Hepatocyte (in vitro differentiated cells): ENCODE measurements around the gene MRPL21. TPM values are rescaled to one million over a fixed set of nuclear protein-coding genes. Genes with fewer than 3 reads are reported as not detected.

Experiments used
- DNase-seq: peaks from one replicate; pipeline ENCODE4 v3.0.0-alpha.2; 2016; ENCODE audit warnings: low spot score
- H2AFZ ChIP-seq: fragments of 200-600 bp; sonication (generic); 2 replicates; pipeline ENCODE4 v1.6.0; 2016; ENCODE audit warnings: antibody characterized with exemption, mild to moderate bottlenecking
- H3K27ac ChIP-seq: fragments of 200-600 bp; sonication (generic); 2 replicates; pipeline ENCODE4 v1.5.1; 2016; ENCODE audit warnings: mild to moderate bottlenecking
- H3K27me3 ChIP-seq: fragments of 200-600 bp; sonication (generic); 2 replicates; pipeline ENCODE4 v1.6.1; 2016
- H3K36me3 ChIP-seq: fragments of 200-600 bp; sonication (generic); replicated peaks from 2 replicates; pipeline ENCODE4 v1.5.1; 2016; ENCODE audit warnings: low read depth; ENCODE audit not compliant: insufficient read depth
- H3K4me1 ChIP-seq: fragments of 200-600 bp; sonication (generic); 2 replicates; pipeline ENCODE4 v1.5.1; 2016; ENCODE audit warnings: mild to moderate bottlenecking, moderate library complexity; ENCODE audit not compliant: insufficient read depth
- H3K4me2 ChIP-seq: fragments of 200-600 bp; sonication (generic); 2 replicates; pipeline ENCODE4 v1.6.0; 2016
- H3K4me3 ChIP-seq: fragments of 200-600 bp; sonication (generic); 2 replicates; pipeline ENCODE4 v1.5.1; 2016; ENCODE audit warnings: mild to moderate bottlenecking
- H3K79me2 ChIP-seq: fragments of 200-600 bp; sonication (generic); 2 replicates; pipeline ENCODE4 v1.6.0; 2017; ENCODE audit warnings: mild to moderate bottlenecking
- H3K9me2 ChIP-seq: fragments of 200-600 bp; sonication (generic); replicated peaks from 2 replicates; pipeline ENCODE4 v1.6.0; 2017; ENCODE audit warnings: mild to moderate bottlenecking; ENCODE audit not compliant: insufficient read depth
- H3K9me3 ChIP-seq: fragments of 200-600 bp; sonication (generic); 2 replicates; pipeline ENCODE4 v1.5.1; 2016; ENCODE audit warnings: low read depth, mild to moderate bottlenecking
- H4K20me1 ChIP-seq: fragments of 200-600 bp; sonication (generic); 2 replicates; pipeline ENCODE4 v1.6.0; 2016; ENCODE audit warnings: mild to moderate bottlenecking; ENCODE audit not compliant: insufficient read depth, poor library complexity, severe bottlenecking
- CTCF ChIP-seq: fragments of 200-600 bp; sonication (generic); IDR thresholded peaks from 2 replicates; pipeline ENCODE4 v1.5.1; 2016; ENCODE audit warnings: antibody characterized with exemption, mild to moderate bottlenecking; ENCODE audit not compliant: poor library complexity
- EZH2 ChIP-seq: fragments of 200-600 bp; sonication (generic); IDR thresholded peaks from 2 replicates; pipeline ENCODE4 v1.6.1; 2016; ENCODE audit warnings: antibody characterized with exemption, mild to moderate bottlenecking, borderline replicate concordance
- EZH2phosphoT487 ChIP-seq: fragments of 200-600 bp; sonication (generic); IDR thresholded peaks from one replicate; pipeline ENCODE4 v1.6.1; 2018; ENCODE audit warnings: antibody characterized with exemption, mild to moderate bottlenecking, low read depth, moderate library complexity; ENCODE audit not compliant: unreplicated experiment, severe bottlenecking
- WGBS: methylation state at CpG from one replicate; pipeline ENCODE4 v1.1.6; 2016; ENCODE audit warnings: low lambda C conversion rate; ENCODE audit errors: missing lambda C conversion rate; 5-methylcytosine and 5-hydroxymethylcytosine counted together
- polyA plus RNA-seq: library from polyadenylated mRNA; unstranded; fragments of >200 nt; fragmentation: Nextera tagmentation; extraction: Ambion mirVana; gene quantifications from 2 replicates; pipeline ENCODE4 v1.2.1, GENCODE V29; 2016
- total RNA-seq: library from RNA; depleted of rRNA; stranded (reverse); fragments of >200 nt; gene quantifications from 2 replicates; pipeline ENCODE4 v1.2.3, GENCODE V29; 2014

The MRPL21 gene
- total and polyA plus RNA-seq, 2 experiments from 2014 or later, result 34.9 to 86.2 TPM

GRCh38 chr11:68930991-68931855, 27.6 kb upstream of the MRPL21 start:
- Histone ChIP-seq H3K4me3 (no peak overlapping the region), H3K36me3 (no peaks in the 10 kb centered on the region), H3K27ac (no peak overlapping the region), H2AFZ (no peak overlapping the region), H3K4me2 (no peak overlapping the region), H3K27me3 (no peaks in the 10 kb centered on the region), H3K4me1 (no peaks in the 10 kb centered on the region), H3K79me2 (no peaks in the 10 kb centered on the region), H3K9me3 (peaks cover 4% of the 10 kb centered on the region), H4K20me1 (no peaks in the 10 kb centered on the region), H3K9me2 (no peaks in the 10 kb centered on the region)
- no peak for TF ChIP-seq EZH2
- no peak for TF ChIP-seq CTCF
- no peak for TF ChIP-seq EZH2phosphoT487
- 93% methylated on average over 21 of the region's 21 CpGs for WGBS
- DNase-seq, result no peak

- no peak overlapping the region for H3K27ac ChIP-seq
- 96% methylated on average over 20 of the region's 20 CpGs for WGBS
Observed at GRCh38 chr11:68929706-68930570, 26.3 kb upstream of the MRPL21 start.

GRCh38 chr11:68929135-68929534, 25.5 kb upstream of the MRPL21 start:
- TF ChIP-seq CTCF (no peak), EZH2phosphoT487 (no peak), EZH2 (no peak)
- no peaks in the 10 kb centered on the region for H4K20me1 ChIP-seq
- H3K27me3 ChIP-seq, result no peaks in the 10 kb centered on the region
- no peaks in the 10 kb centered on the region for H3K79me2 ChIP-seq
- WGBS, result 96% methylated on average over 20 of the region's 20 CpGs
- H3K9me2 ChIP-seq, result no peaks in the 10 kb centered on the region
- no peaks in the 10 kb centered on the region for H3K36me3 ChIP-seq
- H2AFZ ChIP-seq, result no peak overlapping the region
- H3K4me3 ChIP-seq, result no peak overlapping the region
- H3K9me3 ChIP-seq, result peaks cover 20% of the 10 kb centered on the region
- DNase-seq, result no peak
- no peaks in the 10 kb centered on the region for H3K4me1 ChIP-seq
- no peak overlapping the region for H3K4me2 ChIP-seq
- H3K27ac ChIP-seq, result peak overlapping the region; percentile 9

More at GRCh38 chr11:68929706-68930570, 26.3 kb upstream of the MRPL21 start:
- peaks cover 17% of the 10 kb centered on the region for H3K9me3 ChIP-seq
- no peak for DNase-seq
- H3K79me2 ChIP-seq, result no peaks in the 10 kb centered on the region
- no peaks in the 10 kb centered on the region for H3K9me2 ChIP-seq
- no peaks in the 10 kb centered on the region for H3K27me3 ChIP-seq
- no peak for TF ChIP-seq EZH2phosphoT487
- TF ChIP-seq CTCF, result no peak
- no peak for TF ChIP-seq EZH2
- no peaks in the 10 kb centered on the region for H3K36me3 ChIP-seq
- no peaks in the 10 kb centered on the region for H3K4me1 ChIP-seq
- H2AFZ ChIP-seq, result no peak overlapping the region
- no peak overlapping the region for H3K4me3 ChIP-seq
- H4K20me1 ChIP-seq, result no peaks in the 10 kb centered on the region
- no peak overlapping the region for H3K4me2 ChIP-seq
